Fibroblast of the aortic adventitia (primary cell): ENCODE results near the gene KRT3. TPM values are rescaled to one million over a fixed set of nuclear protein-coding genes. Genes with fewer than 3 reads are reported as not detected.
A peak's percentile ranks its signal among the peaks of the same experiment; 100 is the strongest.

Experiments
- DNase-seq: peaks from one replicate; pipeline ENCODE4 v3.0.0-alpha.2; 2010; ENCODE audit warnings: low read depth
- H3K4me3 ChIP-seq: 2 replicates; pipeline ENCODE4 v1.5.1; 2011; ENCODE audit warnings: low read depth, mild to moderate bottlenecking, control low read depth, low read length, moderate library complexity
- total RNA-seq: library from RNA; depleted of rRNA; stranded (reverse); fragments of >200 nt; gene quantifications from 2 replicates; pipeline ENCODE4 v1.2.3, GENCODE V29; 2012; ENCODE audit warnings: low replicate concordance
- TF ChIP-seq, protein P1 (sequence below): IDR thresholded peaks from 2 replicates; pipeline ENCODE4 v1.5.1; 2011; ENCODE audit warnings: mild to moderate bottlenecking, low read length, control low read depth, inconsistent platforms; ENCODE audit not compliant: insufficient read depth

KRT3 gene
- total RNA-seq, 1 donor = not detected

DNA sequence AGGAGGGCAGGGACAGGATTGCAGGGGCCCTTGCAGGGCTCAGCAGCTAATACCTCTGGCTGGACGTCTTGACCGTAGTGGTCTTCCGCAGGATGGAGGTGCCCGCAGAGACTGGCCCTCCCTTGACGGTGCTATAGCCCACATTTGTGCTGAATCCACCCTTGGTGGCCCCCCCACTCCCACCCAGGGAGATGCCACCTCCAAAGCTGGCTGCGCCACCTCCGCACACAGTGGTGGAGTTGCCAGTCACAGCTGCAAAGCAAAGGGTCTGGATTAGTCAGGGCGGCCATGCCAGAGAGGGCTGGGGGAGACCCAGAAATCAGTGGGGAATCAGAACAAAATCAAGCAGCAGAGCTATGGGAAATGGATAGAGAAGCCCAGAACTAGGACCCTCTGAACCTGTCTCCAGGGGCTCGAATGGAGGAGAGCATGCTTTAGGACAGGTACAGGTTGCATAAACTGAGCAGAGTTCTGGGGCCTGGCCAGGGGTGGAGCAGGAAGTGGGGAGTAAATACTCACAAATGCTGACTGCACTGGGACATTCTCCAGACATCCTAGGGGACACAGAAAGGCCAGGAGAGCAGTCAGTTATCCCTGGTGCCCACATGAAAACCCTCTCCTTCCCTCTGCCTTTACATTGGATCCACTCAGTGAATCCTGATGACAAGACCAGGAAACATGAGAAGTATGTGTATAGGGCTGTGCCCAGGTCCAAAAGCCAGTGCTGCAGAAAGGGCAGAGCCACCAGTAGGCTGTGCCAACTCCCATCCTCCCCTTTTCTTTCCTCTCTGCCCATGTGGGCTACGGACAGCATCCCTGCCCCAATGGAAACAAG is 26.1 kb upstream of the KRT3 start:
- H3K4me3 ChIP-seq = no peak overlapping the region
- TF ChIP-seq, protein P1, sequence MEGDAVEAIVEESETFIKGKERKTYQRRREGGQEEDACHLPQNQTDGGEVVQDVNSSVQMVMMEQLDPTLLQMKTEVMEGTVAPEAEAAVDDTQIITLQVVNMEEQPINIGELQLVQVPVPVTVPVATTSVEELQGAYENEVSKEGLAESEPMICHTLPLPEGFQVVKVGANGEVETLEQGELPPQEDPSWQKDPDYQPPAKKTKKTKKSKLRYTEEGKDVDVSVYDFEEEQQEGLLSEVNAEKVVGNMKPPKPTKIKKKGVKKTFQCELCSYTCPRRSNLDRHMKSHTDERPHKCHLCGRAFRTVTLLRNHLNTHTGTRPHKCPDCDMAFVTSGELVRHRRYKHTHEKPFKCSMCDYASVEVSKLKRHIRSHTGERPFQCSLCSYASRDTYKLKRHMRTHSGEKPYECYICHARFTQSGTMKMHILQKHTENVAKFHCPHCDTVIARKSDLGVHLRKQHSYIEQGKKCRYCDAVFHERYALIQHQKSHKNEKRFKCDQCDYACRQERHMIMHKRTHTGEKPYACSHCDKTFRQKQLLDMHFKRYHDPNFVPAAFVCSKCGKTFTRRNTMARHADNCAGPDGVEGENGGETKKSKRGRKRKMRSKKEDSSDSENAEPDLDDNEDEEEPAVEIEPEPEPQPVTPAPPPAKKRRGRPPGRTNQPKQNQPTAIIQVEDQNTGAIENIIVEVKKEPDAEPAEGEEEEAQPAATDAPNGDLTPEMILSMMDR = no peak
- peak; percentile 16 for DNase-seq

DNA sequence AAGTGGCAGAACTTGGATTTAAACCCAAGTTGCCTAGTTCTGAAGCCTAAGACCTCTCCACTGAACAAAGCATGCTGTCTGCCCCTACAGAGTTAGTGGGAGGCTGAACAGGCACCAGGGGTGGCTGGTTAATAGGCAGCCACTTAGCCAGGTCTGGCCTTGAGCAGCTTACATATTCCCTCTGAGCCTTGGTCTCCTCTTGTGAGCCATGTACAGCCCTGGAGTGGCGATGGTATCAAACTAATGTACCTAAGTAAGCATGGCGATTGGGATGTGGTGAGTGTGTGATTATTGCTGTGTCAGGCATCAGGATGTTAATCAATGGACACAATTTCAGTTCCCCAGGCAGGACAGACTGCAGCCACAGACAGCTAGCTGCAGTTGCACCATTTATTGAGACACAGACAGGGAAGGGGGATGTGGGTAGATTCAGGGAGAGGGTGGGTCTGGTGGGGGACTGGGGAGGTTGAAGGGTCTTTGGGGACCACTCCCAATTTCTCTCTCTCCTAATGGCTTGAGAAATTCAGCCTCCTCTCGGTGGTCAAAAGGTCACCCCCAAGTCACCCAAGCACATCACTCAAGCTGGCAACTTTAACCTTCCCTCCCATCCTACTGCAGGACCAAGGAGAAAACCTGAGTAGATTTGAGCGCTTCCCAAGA is 25.3 kb upstream of the KRT3 start:
- no peak overlapping the region for H3K4me3 ChIP-seq
- no peak for DNase-seq
- TF ChIP-seq, protein P1 = no peak

DNA sequence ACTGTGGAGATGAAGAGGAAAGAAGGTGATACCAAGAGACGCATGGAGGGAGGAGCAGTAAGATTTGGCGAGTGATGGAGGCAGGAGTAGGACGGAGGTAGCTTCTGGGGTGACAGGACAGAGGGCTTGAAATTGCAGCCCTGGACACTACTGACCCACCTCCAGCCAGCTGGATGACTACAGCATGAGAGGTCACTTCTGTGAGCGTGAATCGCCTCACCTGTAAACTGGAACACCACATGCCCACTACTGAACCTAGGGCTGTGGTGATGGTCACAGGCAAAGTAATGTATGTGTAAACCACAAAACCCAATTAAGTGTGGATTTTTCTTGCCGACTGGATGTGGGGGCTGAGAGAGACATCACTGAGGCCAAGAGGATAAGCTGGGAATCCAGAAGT is 24.6 kb upstream of the KRT3 start:
- DNase-seq = no peak
- TF ChIP-seq, protein P1 = no peak
- no peak overlapping the region for H3K4me3 ChIP-seq

DNA sequence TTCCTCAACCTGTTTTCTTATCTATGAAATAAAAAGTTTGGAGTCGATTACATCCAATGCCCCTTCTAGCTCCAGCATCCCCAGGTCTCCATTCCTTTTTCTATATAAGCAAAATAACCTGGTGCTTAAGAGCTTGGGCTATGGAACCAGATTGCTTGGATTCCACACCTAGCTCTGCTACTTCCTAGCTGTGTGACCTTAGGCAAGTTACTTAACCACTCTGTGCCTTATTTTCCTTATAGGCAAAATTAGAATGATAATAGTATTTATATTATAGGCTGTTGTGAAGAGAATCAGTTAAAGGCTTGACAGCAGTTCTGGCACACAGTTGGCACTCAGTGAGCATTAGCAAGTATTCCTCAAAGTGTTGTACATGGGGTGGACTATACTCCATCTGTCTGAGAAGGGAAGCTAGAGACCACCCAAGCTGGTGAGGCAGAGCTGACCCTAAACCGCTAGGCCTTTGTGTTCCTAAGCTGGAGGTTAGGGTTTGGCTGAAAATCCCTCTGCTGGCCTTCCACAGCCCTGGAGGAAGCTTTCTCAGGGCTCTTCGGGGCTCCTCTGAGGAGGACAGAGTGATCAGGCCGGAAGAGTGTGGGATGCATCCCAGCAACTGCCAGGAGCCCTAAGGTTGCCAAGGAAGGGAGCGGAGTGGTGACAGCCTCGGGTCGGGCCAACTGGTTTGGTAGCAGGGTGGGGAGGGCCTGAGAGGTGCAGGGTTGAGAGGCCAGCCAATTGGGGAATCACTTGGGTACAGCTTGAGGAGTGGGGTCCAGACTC is 24.0 kb upstream of the KRT3 start:
- TF ChIP-seq, protein P1 = no peak
- H3K4me3 ChIP-seq = no peak overlapping the region
- DNase-seq = no peak

DNA sequence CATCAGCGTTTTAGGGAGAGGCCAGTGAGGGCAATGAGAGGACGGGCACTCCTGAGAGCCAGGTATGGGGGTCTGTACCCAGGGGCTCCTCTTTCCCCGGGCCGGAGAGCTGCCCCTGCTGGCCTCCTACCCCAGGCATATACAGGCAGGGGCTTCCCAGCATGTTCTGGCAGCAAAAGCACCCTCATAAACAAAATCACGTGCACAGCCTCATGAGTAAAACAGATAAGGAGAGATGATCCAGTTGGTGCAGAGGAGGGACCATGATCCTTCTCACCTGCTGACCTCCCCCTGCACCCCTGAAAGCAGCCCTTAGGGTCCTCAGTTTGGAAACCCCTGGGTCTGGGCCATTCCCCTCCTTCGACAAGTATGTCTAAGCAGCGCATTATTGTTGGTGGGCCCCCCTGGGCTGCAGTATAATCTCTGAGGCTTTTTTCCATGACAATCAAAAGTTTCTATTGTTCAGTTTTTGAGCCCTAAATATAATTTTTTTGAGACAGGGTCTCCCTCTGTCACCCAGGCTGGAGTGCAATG is 23.0 kb upstream of the KRT3 start:
- no peak for DNase-seq
- no peak overlapping the region for H3K4me3 ChIP-seq
- TF ChIP-seq, protein P1 = no peak

DNA sequence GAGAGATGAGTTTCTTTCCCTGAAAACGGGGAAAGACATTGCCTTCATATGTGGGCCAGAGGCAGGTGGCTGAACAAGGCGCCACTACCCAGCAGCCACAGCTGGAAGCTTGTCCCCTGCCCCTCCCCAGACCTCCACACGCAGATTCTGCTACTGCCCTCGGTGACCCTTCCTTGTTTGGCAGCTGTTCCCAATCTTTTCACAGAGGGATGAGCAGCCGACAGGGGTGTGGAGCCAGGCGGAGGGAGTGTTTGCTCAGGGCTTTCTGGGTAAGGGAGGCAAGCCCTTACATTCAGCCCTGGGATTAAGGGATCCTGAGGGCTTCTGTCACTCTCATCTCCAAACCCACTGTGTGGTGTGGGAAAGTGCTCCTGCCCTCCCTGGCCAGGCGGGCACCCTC is 22.5 kb upstream of the KRT3 start:
- TF ChIP-seq, protein P1 = no peak
- no peak for DNase-seq
- no peak overlapping the region for H3K4me3 ChIP-seq
